ENCODE data around the gene CAV3.
"Not testable (repeated sequence)": the region's sequence is repeated elsewhere in the genome, so short reads cannot be mapped to it uniquely, and the experiment has no call there.

CAV3 gene

DNA sequence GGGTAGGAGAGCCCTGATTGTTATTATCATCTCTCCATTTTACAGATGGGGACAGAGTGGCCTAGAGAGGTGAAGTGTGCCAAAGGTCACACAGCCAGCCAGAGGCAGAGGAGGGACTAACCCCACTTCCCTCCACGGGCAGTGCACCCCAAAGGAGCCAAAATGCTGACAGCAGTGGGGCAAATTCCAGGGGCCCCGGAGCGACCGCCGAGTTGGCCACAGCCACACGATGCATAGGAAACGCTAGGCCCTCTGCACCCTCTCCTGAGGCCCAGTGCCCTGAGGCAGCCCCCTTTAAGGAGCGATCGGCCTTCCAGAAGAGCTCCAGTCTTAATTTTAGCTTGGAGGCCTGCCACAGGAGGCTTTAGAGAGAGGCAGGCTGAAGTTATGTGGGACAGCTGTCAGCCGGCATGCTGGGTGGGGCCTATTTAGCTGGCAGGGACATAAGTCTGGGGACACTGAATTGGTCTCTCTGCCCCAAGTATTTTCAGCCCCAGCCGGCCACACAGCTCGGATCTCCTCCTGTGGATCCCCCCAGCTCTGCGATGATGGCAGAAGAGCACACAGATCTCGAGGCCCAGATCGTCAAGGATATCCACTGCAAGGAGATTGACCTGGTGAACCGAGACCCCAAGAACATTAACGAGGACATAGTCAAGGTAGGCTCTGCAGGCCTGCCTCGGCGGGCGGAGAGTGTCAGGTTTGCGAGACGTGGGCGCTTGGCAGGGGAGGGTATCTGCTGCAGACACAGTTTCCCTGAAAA, at the start of gene CAV3:
Gene CAV3, plus strand, starts transcription at position 471 of the 763 bp plus-strand sequence. Its CDS starts 75 bp downstream, at position 546.
- DNase-seq (ENCODE audit: low read depth in 2 of 2), result no peak

DNA sequence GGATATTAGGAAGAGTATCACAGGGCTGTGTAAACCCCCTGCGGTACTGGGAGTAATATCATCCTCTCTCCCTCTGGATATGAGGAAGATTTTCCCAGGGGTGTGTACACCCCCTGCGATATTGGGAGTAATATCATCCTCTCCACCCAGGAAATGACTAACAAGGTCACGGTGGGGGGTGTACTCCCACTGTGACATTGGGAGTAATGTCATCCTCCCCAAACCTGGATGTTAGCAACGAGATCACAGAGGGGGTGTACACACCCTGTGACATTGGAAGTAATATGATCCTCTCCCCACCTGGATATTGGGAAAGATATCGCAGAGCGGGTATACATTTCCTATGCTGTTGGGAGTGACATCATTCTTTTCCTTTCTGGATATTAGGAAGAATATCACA, 48.6 kb upstream of the CAV3 start:
- not testable (repeated sequence) for DNase-seq (ENCODE audit: low read depth in 2 of 2)

DNA sequence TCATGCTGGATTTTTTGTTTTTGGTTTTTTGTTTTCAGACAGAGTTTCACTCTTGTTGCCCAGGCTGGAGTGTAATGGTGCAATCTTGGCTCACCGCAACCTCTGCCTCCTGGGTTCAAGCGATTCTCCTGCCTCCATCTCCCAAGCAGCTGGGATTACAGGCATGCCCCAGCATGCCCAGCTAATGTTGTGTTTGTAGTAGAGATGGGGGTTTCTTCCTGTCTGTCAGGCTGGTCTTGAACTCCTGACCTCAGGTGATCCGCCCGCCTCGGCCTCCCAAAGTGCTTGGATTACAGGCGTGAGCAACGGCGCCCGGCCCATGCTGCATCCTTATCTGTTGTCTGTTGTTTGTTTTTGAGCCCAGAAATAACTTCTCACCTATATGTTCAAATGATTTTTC, 42.3 kb upstream of the CAV3 start:
- not testable (repeated sequence) for DNase-seq (ENCODE audit: low read depth in 2 of 2)

DNA sequence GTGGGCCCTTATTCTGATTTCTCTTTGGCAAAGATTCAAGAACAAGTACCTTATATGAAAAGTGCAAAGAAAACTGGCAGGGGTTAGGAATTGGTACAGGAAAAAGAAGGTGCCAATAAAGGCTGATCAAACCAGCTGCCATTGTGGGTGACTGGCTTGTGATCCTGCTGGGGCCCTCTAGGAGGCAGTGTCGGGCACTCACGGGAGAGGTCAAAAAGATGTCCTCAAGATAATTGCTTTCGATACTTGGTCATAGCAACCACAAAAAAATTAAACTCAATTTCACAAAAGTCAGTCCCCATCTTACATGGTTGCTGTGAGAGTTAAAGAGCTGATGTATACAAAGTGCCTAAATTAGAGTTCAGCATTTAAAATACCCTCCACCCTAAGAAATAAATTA, 31.0 kb upstream of the CAV3 start:
- DNase-seq (ENCODE audit: low read depth in 2 of 2), result no peak

- DNase-seq (ENCODE audit: low read depth in 2 of 2), result no peak
Measured at GRCh38 chr3:8705575-8705974, 28.0 kb upstream of the CAV3 start.

GRCh38 chr3:8709287-8709686, 24.3 kb upstream of the CAV3 start:
- DNase-seq (ENCODE audit: low read depth in 2 of 2), result no peak

DNA sequence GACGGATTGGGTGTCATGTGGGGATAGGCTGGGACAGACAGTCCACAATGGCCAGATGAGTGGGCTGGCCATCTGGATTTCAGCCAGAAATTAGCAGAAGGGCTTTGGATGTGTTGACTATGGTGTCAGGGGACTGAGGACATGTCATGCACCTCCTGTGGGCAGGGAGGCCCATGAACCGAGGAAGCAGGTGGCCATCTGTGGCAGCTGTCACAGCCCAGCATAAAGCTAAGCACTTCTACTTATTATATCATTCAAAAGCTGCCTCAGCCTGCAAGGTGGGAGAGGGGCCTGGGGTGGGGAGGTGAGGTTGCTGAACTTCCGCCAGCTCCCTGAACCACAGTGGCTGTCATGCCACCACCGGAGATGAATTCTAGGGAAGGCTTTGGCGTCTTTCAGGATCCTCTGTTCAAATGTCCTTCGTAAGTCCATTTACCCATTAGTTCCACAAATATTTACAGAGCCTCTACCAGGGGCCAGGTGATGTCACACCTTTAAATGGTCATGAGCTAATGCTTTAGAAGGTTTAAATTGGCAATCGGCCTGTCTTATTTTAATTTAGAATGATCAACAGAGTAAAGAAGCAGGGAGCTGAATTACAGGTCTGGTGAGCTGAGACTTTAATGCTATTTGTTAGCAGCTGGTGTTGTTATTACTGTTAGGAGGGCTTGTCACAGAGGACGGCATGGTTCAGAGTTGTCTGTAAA, 23.6 kb upstream of the CAV3 start:
- DNase-seq (ENCODE audit: low read depth in 2 of 2), result no peak

GRCh38 chr3:8712045-8712907, 21.3 kb upstream of the CAV3 start:
- DNase-seq (ENCODE audit: low read depth in 2 of 2), result no peak

- no peak for DNase-seq (ENCODE audit: low read depth in 2 of 2)
Measured at GRCh38 chr3:8712908-8713255, 20.7 kb upstream of the CAV3 start.

DNA sequence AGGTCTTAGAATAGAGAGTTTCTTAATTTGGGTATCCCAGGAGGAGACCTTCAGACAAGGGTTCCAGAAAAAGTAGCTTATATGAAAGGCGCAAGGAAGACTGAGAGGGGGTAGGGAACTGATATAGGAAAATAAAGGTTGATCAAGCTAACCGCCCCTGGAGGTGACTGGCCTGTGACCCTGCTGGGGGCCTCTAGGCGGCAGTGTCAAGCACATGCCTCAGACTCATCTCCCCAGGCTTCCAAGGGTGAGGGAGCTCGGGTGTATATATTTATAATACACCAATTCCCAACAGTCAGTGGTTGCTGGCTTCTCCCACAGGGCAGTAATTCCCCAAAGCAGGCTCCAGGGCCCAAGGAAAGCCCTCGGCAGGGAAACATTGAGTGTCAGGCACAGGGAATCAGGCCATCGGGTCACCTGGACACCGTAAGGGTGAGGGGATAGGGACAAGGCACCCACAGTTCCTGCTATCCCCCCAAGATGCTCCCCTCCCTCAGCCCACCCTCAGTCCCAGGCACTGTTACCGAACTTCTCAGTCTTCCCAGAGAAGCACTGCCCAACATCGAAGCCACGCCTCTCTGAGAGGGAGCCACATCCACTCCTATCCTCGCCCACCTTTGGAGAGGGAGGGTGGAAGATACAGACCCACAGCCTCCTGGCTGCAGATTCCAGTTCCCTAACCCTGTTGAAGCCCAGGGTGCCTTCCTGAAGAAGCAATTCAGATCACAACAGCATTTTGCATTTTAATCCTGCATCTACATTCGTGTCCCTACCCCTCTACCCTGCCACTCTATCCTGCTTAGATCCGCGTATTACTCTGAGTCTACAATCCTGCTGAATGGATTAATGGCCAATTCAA, 19.5 kb upstream of the CAV3 start:
- no peak for DNase-seq (ENCODE audit: low read depth in 2 of 2)

- not testable (repeated sequence) for DNase-seq (ENCODE audit: low read depth in 2 of 2)
Measured at GRCh38 chr3:8715757-8716156, 17.8 kb upstream of the CAV3 start.

DNA sequence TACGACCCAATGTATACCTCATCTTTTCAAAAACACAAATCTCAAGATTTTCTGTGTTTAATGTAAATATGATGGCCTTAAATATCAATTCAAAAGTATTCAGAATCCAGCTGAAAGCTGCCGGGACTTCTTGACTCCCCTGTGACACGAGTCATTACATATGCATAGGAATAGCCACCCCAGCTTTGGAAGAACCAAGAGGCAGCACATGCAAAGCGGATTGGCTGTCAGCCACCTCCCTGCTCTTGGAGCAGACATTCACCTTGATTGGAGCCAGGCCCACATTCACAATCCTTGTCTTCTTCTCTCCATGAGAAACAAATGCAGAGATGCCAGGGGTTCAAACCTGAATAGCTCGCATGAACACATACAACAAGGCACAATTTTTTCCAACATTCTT, 10.8 kb upstream of the CAV3 start:
- DNase-seq (ENCODE audit: low read depth in 2 of 2), result no peak

- no peak for DNase-seq (ENCODE audit: low read depth in 2 of 2)
Measured at GRCh38 chr3:8723612-8724011, 10.0 kb upstream of the CAV3 start.

GRCh38 chr3:8724108-8724752, 9.4 kb upstream of the CAV3 start:
- no peak for DNase-seq (ENCODE audit: low read depth in 2 of 2)

DNA sequence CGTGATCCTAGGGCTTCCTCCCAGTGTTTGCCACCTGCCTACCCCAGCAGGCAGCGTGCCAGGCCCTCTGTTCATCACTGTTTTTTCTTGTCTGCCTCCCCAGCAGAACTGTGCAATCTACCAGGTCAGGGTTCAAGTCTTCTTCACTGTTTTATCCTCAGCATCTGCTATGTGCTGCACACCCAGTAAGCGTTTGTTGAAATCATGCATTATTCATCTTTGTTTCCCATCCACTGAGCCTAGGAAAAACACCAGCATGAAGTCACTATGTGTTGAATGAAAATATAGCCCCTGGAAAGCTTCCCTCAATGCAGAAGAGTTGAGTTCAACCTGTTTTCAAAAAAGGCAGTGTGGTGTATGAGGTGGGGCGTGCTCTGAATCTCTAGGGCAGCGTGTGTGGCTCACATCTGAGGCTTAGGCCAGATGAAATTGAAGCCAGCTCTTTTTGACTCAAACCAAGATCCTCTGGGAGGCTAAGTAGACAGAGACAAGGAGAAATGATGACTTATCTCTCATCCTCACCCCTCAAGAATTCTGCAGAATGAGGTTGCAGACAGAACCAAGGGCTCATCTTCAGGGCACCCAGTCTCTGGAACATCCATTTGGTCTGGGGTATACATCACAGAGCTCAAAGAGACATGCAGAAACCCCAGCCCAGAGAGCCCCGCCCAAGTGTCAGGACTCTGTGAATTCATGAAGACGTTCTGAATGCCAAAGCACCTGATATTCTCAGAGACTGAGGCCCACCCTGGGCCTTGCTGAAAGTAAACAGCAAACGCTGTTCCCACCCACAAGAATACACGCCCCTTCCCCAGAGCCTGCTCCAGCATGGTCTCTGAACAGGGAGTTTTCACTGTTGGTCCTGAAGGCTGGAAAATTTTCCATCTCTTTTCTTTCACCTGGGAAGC, 5.7 kb upstream of the CAV3 start:
- no peak for DNase-seq (ENCODE audit: low read depth in 2 of 2)

- DNase-seq (ENCODE audit: low read depth in 2 of 2), result no peak
Measured at GRCh38 chr3:8729479-8729878, 4.1 kb upstream of the CAV3 start.

- DNase-seq (ENCODE audit: low read depth in 2 of 2), result no peak
Measured at GRCh38 chr3:8730656-8731055, 2.9 kb upstream of the CAV3 start.

GRCh38 chr3:8732413-8732812, 1.2 kb upstream of the CAV3 start:
- no peak for DNase-seq (ENCODE audit: low read depth in 2 of 2)

GRCh38 chr3:8734137-8734878, 706 bp downstream of the CAV3 start:
- DNase-seq (ENCODE audit: low read depth in 2 of 2), result no peak

Data from activated CD4-positive, alpha-beta T cell treated with anti-CD3 and anti-CD28 coated beads for 24 hours (primary cell).